Measurements from ENCODE around the gene RTN1. TPM values are rescaled to one million over a fixed set of nuclear protein-coding genes. Genes with fewer than 3 reads are reported as not detected.

RTN1 gene
- total and polyA plus RNA-seq, 10 of the 15 experiments (the other 5 are each of a cell fraction or from before 2014, with no cell fraction given), result 0.03 to 0.55 (median 0.13) TPM; not detected in 4

- TF ChIP-seq CBX3 (IDR thresholded peaks at IDR 0.05; ENCODE audit: borderline replicate concordance, low read depth) (no peak), RFX5 (IDR thresholded peaks at IDR 0.05; ENCODE audit: low read depth, low read length) (no peak), RELA (IDR thresholded peaks at IDR 0.05; ENCODE audit: borderline replicate concordance, partially characterized antibody) (no peak), RB1 (IDR thresholded peaks at IDR 0.05; ENCODE audit: borderline replicate concordance) (no peak), SKIL (IDR thresholded peaks at IDR 0.05; ENCODE audit: low read depth, poor library complexity, severe bottlenecking) (no peak), MEF2A (IDR thresholded peaks at IDR 0.05; ENCODE audit: insufficient read depth, low read depth, low read length) (no peak)
Measured at GRCh38 chr14:59704054-59704645, 166.4 kb downstream of the RTN1 start (continued).

DNA sequence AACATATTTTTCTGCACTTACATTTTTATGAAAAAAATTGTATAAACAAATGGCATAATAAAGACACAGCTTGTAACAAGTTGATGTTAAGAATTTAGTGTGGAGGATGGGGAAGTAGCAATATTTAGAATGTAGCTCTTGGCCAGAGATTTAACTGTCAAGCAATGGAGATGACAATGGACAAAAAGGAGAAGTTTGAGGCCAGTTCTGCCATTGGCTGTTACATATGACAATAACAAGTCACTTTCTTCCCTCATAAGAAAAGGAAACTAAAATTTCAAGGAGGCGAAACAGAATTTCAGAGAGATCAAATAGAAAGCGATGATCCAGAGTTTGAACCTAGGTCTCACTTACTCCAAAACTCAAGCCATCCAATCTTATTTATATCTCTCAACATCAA, 171.1 kb downstream of the RTN1 start:
- WGBS (ENCODE audit: insufficient coverage, insufficient replicate concordance, low lambda C conversion rate, missing lambda C conversion rate), result 39% methylated on average over 2 of the region's 2 CpGs
- no peak for TF ChIP-seq ZNF384 (IDR thresholded peaks at IDR 0.05; ENCODE audit: borderline replicate concordance, low read depth, low read length)
- TF ChIP-seq SP1 (IDR thresholded peaks at IDR 0.05; ENCODE audit: low read depth, low read length), result no peak
- no peak for TF ChIP-seq ZZZ3 (IDR thresholded peaks at IDR 0.05; ENCODE audit: control insufficient read depth, insufficient read length, low read depth)
- no peak for TF ChIP-seq STAT3 (IDR thresholded peaks at IDR 0.05; ENCODE audit: low read depth, low read length)
- TF ChIP-seq RFX5 (IDR thresholded peaks at IDR 0.05; ENCODE audit: low read depth, low read length), result no peak
- no peak for TF ChIP-seq SKIL (IDR thresholded peaks at IDR 0.05; ENCODE audit: low read depth, poor library complexity, severe bottlenecking)
- TF ChIP-seq PAX8 (IDR thresholded peaks at IDR 0.05), result no peak
- TF ChIP-seq CBX3 (IDR thresholded peaks at IDR 0.05; ENCODE audit: borderline replicate concordance, low read depth), result no peak
- TF ChIP-seq, protein P1, sequence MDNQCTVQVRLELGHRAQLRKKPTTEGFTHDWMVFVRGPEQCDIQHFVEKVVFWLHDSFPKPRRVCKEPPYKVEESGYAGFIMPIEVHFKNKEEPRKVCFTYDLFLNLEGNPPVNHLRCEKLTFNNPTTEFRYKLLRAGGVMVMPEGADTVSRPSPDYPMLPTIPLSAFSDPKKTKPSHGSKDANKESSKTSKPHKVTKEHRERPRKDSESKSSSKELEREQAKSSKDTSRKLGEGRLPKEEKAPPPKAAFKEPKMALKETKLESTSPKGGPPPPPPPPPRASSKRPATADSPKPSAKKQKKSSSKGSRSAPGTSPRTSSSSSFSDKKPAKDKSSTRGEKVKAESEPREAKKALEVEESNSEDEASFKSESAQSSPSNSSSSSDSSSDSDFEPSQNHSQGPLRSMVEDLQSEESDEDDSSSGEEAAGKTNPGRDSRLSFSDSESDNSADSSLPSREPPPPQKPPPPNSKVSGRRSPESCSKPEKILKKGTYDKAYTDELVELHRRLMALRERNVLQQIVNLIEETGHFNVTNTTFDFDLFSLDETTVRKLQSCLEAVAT (IDR thresholded peaks at IDR 0.05), result no peak

More for the DNA sequence above, 171.1 kb downstream of the RTN1 start:
- Histone ChIP-seq H3K4me2 (ENCODE audit: control insufficient read depth, insufficient read depth) (no peak overlapping the region), H3K36me3 (ENCODE audit: control insufficient read depth in 2 of 2, insufficient read depth in 2 of 2, low read length in 1 of 2) (no peaks in the 10 kb centered on the region), H3K9ac (ENCODE audit: control insufficient read depth, insufficient read depth, low read length) (no peak overlapping the region), H3K4me1 (ENCODE audit: control insufficient read depth, insufficient read depth, low read length) (no peaks in the 10 kb centered on the region), H3K27me3 (replicated peaks in 1 of 2; ENCODE audit: control insufficient read depth in 2 of 2, insufficient read depth in 2 of 2, low read length in 1 of 2) (no peaks in the 10 kb centered on the region), H2AFZ (ENCODE audit: control insufficient read depth, low read depth, low read length) (no peak overlapping the region), H4K20me1 (ENCODE audit: control insufficient read depth, insufficient read depth) (no peaks in the 10 kb centered on the region), H3K4me3 (no peak overlapping the region), H3K9me3 (replicated peaks; ENCODE audit: control insufficient read depth, insufficient read depth, low read length) (no peaks in the 10 kb centered on the region), H3K27ac (ENCODE audit: control insufficient read depth, insufficient read depth) (no peak overlapping the region), H3K79me2 (ENCODE audit: control insufficient read depth, insufficient read depth, low read length) (no peaks in the 10 kb centered on the region)
- intact Hi-C loops (cut with micrococcal nuclease; ENCODE audit: unreplicated experiment) (no loop called here), in situ Hi-C loops (cut with MboI) (no loop called here)
- ChIA-PET POLR2A (no interaction called here), CTCF (interaction anchor here (1.6 kb wide), 1 partner anchor 12 kb away, joined by 4 read pairs; no protein-coding TSS in a partner anchor), RAD21 (ENCODE audit: unreplicated experiment) (no interaction called here), SMC1A (ENCODE audit: uncharacterized antibody, unreplicated experiment) (interaction anchor here (1.3 to 1.4 kb wide), 2 partner anchors 9 to 11 kb away, joined by 3 read pairs; no protein-coding TSS in a partner anchor)
- no TSS peak for BruUV-seq (replicated peaks)
- ATAC-seq (no peak), DNase-seq (ENCODE audit: low read depth, low spot score) (no peak), FAIRE-seq (no peak)
